GM12865 (cell line): ENCODE measurements around the gene JAZF1.
A peak's percentile ranks its signal among the peaks of the same experiment; 100 is the strongest.

Experiments used
- DNase-seq: peaks from one replicate; pipeline ENCODE4 v3.0.0; 2010; ENCODE audit warnings: low read depth
- H3K4me3 ChIP-seq: 2 replicates; pipeline ENCODE4 v1.5.1; 2011; ENCODE audit warnings: mild to moderate bottlenecking, low read depth, low read length, control low read depth
- TF ChIP-seq, protein P1 (sequence below): IDR thresholded peaks from 2 replicates; pipeline ENCODE4 v1.5.1; 2011; ENCODE audit warnings: low read length, control low read depth, low read depth, inconsistent platforms; ENCODE audit not compliant: insufficient read depth; ENCODE audit errors: missing control alignments

JAZF1 gene

DNA sequence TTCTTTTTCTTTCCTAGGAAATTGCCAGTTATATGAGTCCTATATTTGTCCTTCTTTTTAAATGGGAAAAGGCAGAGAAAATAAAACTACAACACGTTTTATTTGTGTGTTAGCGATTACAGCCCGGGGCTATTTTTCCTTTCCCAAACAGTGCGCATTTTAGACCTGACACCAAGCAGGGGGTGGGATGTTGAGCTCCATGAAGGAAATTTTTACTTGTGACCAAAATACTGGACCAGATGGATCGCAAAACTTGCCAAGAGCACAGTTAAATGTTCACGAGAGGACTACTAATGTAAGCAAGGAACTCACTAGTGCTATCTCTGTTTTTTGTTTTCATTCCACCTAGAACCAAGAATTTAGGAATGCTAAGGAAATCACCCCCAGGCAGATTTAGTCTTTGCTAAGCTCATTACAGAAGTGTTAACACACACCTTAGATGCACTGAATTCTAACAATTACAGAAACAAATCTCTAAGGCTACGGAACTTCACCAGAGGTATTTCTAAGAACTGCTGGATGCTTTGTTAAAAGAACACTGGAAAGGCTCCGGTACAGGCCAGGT, 114.8 kb downstream of the JAZF1 start:
- no peak overlapping the region for H3K4me3 ChIP-seq
- TF ChIP-seq, protein P1, sequence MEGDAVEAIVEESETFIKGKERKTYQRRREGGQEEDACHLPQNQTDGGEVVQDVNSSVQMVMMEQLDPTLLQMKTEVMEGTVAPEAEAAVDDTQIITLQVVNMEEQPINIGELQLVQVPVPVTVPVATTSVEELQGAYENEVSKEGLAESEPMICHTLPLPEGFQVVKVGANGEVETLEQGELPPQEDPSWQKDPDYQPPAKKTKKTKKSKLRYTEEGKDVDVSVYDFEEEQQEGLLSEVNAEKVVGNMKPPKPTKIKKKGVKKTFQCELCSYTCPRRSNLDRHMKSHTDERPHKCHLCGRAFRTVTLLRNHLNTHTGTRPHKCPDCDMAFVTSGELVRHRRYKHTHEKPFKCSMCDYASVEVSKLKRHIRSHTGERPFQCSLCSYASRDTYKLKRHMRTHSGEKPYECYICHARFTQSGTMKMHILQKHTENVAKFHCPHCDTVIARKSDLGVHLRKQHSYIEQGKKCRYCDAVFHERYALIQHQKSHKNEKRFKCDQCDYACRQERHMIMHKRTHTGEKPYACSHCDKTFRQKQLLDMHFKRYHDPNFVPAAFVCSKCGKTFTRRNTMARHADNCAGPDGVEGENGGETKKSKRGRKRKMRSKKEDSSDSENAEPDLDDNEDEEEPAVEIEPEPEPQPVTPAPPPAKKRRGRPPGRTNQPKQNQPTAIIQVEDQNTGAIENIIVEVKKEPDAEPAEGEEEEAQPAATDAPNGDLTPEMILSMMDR: no peak
- DNase-seq: no peak

DNA sequence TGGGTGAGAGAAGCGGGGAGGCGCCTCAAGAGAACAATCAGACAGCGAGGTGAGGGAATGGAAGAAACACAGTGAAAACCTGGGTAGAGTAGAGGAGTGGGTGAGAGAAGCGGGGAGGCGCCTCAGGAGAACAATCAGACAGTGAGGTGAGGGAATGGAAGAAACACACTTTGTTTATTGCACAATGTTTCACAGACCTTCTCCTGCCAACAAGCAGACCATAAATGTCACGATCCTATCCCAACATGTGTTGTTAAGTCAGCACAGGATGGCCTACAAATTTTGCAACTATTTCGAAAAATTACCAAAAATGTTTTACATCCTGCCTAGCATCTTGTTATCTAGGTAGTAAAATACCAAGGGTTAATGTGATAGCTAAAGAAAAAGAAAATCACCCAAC, 115.3 kb downstream of the JAZF1 start:
- TF ChIP-seq, protein P1: no peak
- no peak for DNase-seq
- H3K4me3 ChIP-seq: no peak overlapping the region

DNA sequence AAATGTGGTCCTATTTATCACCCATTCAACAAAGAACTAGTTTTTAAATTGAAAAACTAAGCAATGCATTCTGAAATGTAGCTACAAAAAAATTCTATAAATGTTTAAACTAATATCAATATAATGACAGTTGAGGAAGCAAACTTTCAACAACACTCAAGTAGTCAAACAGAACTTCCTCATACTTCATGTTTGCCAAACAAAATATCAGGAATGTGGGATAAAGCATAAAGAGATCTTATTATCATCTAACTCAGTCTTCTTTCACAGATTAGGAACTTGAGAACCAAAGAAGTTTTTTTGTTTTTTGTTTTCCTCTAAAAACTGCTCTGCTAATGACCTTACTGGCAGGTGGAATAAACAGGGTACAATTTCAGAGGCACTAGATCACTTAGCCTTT, 116.2 kb downstream of the JAZF1 start:
- TF ChIP-seq, protein P1: no peak
- DNase-seq: no peak
- H3K4me3 ChIP-seq: no peak overlapping the region

DNA sequence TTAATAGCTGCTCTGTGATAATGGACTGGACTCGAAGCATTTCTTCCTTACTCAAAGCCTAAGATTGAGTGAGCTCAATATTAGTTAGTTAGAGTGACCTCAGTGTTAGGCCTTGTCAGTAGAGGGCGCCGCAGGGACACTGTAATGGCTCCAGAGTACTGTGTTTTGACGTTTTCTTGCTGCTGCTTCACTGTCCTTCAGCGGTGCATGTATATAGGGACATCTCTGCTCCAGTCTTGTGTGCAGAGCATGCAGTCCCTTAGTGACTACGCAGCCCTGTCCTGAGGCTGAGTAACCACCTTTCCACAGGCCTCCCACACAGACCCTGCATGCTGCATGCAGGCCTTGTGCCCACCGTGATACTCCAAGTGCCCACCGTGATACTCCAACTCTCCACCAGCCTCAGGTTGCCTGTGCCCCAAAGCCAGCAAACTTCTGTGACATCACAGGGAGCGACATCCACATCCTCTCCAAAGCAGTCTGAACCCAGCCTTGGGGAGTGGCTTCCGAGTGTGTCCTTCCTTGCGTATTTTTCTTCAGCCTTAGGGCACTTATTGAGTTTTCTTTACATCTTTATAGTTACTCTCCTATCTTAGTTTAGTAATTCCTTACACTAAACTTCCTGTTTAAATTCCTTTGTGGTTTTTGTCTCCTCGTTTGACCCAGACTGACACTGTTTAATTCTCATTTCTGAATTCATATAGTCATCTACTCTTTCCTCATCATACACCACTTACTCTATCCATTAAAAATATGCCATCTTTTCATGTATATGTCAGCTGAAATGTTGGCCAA, 118.2 kb downstream of the JAZF1 start:
- peak; percentile 54 for DNase-seq
- TF ChIP-seq, protein P1: peak; percentile 74
- H3K4me3 ChIP-seq: no peak overlapping the region

DNA sequence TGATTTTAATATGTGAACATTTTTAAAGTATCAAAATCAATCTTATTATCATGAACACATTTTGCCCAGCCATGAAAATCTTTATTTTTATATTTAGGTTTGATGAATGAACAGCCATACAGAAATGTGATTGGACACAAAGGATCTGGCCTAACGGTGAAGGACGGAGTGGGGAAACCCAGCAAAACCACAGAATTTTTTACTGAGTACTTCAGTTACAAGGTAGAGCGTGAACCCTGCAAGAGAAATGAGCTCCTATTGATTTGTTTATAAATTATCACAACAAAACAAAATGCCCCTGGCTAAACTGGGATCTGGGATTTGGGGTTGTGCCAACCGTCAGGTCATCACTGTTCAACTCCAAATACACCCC, 118.8 kb downstream of the JAZF1 start:
- TF ChIP-seq, protein P1: no peak
- DNase-seq: no peak

DNA sequence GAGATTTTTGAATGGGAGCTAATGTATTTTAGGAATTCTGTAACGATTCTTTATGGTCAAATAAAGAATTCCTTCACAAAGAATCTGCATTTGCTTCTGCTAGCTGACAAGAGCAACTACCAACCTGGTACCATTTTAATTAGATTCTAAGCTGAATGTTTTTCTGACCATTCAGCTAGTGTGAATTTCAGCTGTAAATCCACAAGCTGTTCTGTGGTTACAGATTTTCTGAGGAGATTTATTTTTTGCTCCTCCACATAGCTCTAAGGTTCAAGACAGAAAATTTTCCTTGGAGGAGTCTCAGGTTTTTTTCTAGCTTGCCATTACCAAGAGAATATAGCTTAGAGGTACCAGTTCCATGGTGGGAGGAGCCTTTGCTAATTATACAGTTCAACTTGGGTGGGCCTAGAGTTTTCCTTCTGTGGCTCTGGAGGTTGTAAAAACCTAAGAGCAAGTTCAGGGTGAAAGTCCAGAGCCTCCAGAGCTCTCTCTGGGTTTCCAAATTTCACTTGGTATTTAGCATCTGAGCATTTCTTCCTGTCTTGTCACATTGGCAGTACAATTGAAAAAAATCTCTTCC, 120.1 kb downstream of the JAZF1 start:
- no peak overlapping the region for H3K4me3 ChIP-seq
- TF ChIP-seq, protein P1: no peak
- no peak for DNase-seq

More for the DNA sequence above, 118.8 kb downstream of the JAZF1 start:
- no peak overlapping the region for H3K4me3 ChIP-seq
